SU-DHL-6 (cell line): Measurements from ENCODE around the gene LHPP.

ENCODE experiments used
- EZH2phosphoT487 ChIP-seq: fragments of 200-600 bp; sonication (generic), shearing (Covaris generic); conservative IDR thresholded peaks from 2 replicates; pipeline ENCODE4 v1.6.1; 2018; ENCODE audit warnings: mild to moderate bottlenecking, antibody characterized with exemption, low read length, moderate library complexity, mixed read lengths
- TF ChIP-seq, protein P1 (sequence below): fragments of 200-600 bp; sonication (generic); IDR thresholded peaks from one replicate; pipeline ENCODE4 v1.5.1; 2017; ENCODE audit warnings: antibody characterized with exemption, mild to moderate bottlenecking, low read length, moderate library complexity; ENCODE audit not compliant: insufficient read depth, poor library complexity, severe bottlenecking

DNA sequence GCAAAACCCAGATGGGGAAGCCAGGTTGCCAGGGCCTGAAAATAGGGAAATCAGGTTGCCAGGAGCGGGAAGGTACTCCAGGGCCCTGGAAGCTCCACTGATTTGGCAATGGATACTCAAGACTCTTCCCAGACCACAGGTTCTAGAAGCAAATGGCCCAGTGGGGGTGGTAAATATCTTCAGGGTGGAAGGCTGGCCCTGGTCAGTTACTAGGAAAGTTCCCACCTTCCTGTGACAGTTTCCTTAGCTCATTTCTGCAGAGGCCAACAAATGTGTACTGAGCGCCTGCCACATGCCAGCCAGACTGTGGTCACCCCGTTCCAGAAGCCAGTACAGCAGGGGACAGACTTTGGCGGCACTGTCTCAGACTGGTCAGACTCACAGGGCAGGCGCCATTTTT, 168.9 kb downstream of the LHPP start:
- TF ChIP-seq, protein P1, sequence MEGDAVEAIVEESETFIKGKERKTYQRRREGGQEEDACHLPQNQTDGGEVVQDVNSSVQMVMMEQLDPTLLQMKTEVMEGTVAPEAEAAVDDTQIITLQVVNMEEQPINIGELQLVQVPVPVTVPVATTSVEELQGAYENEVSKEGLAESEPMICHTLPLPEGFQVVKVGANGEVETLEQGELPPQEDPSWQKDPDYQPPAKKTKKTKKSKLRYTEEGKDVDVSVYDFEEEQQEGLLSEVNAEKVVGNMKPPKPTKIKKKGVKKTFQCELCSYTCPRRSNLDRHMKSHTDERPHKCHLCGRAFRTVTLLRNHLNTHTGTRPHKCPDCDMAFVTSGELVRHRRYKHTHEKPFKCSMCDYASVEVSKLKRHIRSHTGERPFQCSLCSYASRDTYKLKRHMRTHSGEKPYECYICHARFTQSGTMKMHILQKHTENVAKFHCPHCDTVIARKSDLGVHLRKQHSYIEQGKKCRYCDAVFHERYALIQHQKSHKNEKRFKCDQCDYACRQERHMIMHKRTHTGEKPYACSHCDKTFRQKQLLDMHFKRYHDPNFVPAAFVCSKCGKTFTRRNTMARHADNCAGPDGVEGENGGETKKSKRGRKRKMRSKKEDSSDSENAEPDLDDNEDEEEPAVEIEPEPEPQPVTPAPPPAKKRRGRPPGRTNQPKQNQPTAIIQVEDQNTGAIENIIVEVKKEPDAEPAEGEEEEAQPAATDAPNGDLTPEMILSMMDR = no peak
- TF ChIP-seq EZH2phosphoT487 = no peak
